NT2/D1 (cell line): ENCODE data around the gene DROSHA.

Experiments used
- DNase-seq: peaks from one replicate; pipeline ENCODE4 v3.0.0-alpha.2; 2011; ENCODE audit warnings: low read depth, low spot score
- H3K27me3 ChIP-seq: 2 replicates; pipeline ENCODE4 v1.6.0; 2011; ENCODE audit warnings: mild to moderate bottlenecking; ENCODE audit not compliant: insufficient read length, insufficient read depth
- H3K36me3 ChIP-seq: 2 replicates; pipeline ENCODE4 v1.6.1; 2011; ENCODE audit warnings: mild to moderate bottlenecking, low read length, mixed read lengths; ENCODE audit not compliant: insufficient read depth, insufficient read length
- H3K4me1 ChIP-seq: 2 replicates; pipeline ENCODE4 v1.5.1; 2011; ENCODE audit not compliant: insufficient read depth, insufficient read length
- H3K4me3 ChIP-seq: 2 replicates; pipeline ENCODE4 v1.5.1; 2011; ENCODE audit warnings: low read depth; ENCODE audit not compliant: insufficient read length
- H3K9ac ChIP-seq: 2 replicates; pipeline ENCODE4 v1.6.0; 2011; ENCODE audit warnings: low read depth; ENCODE audit not compliant: insufficient read length
- H3K9me3 ChIP-seq: 2 replicates; pipeline ENCODE4 v1.5.1; 2011; ENCODE audit warnings: mild to moderate bottlenecking, low read length; ENCODE audit not compliant: insufficient read depth
- SUZ12 ChIP-seq: IDR thresholded peaks from 2 replicates; pipeline ENCODE4 v1.6.1; 2011; ENCODE audit not compliant: insufficient read length, insufficient read depth; ENCODE audit errors: extremely low read depth
- YY1 ChIP-seq: IDR thresholded peaks from 2 replicates; pipeline ENCODE4 v1.6.1; 2011; ENCODE audit not compliant: insufficient read length, insufficient read depth
- ZNF274 ChIP-seq: IDR thresholded peaks from 2 replicates; pipeline ENCODE4 v1.6.1; 2011; ENCODE audit warnings: mild to moderate bottlenecking, low read depth, low read length

Gene DROSHA

DNA sequence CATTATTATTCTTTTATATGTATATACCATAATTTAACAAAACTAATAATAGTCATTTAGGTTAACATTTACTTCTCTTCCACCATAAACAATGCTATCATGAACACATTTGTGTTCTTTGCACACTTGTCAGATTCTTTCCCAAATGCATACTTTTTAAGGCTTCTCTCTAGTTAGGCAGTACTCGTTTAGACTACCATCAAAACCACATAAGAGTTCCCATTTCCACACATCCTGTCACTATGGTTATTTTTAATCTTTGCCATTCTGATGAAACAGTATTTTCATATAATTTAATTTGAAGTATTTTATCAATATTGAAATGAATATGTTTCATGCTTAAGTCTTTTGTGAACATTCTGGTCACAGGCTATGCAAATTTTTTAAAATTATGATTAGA is 15.1 kb downstream of the DROSHA start:
- no peak overlapping the region for H3K4me3 ChIP-seq
- no peak for DNase-seq
- no peaks in the 10 kb centered on the region for H3K4me1 ChIP-seq
- no peaks in the 10 kb centered on the region for H3K27me3 ChIP-seq
- no peaks in the 10 kb centered on the region for H3K9me3 ChIP-seq
- H3K36me3 ChIP-seq: peaks cover 56% of the 10 kb centered on the region
- TF ChIP-seq YY1 (no peak), ZNF274 (no peak), SUZ12 (no peak)
- H3K9ac ChIP-seq: no peak overlapping the region

DNA sequence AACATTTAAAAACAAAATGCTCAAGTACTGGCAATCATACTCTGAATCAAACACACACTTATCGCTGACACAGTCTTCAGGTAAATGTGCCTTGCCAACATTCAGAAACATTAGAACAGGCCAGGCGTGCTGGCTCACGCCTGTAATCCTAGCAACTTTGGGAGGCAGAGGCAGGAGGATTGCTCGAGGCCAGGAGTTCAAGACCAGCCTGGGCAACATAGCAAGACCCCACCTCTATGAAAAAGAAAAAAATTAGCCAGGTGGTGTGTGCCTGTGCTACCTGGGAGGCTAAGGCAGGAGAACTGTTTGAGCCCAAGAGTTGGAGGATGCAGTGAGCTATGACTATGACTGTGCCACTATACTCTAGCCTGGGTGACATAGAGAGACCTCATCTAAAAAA is 20.6 kb downstream of the DROSHA start:
- no peaks in the 10 kb centered on the region for H3K27me3 ChIP-seq
- TF ChIP-seq SUZ12 (no peak), YY1 (no peak)
- H3K36me3 ChIP-seq: peaks cover 80% of the 10 kb centered on the region
- DNase-seq: no peak
- H3K4me3 ChIP-seq: no peak overlapping the region
- H3K4me1 ChIP-seq: no peaks in the 10 kb centered on the region
- no peak overlapping the region for H3K9ac ChIP-seq
- no peaks in the 10 kb centered on the region for H3K9me3 ChIP-seq

DNA sequence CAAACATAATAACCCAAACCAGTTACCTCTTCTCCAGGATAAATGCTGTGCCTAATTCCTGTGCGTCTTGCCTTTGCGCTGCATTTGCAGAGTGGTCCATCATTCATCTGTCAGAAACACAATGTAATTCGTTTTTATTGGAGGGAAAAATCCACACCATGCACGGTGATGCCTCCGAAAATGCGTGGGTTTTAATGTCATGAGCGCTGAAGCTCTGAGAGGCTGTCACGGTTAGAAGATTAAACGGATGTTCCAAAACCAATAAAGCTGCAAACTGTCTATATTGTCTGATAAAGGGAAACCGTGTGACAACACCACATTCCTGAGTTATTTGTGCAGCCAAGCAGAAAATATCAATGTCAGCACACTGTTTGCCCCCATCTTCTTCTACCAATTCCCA is 27.4 kb downstream of the DROSHA start:
- Histone ChIP-seq H3K4me3 (no peak overlapping the region), H3K27me3 (no peaks in the 10 kb centered on the region), H3K4me1 (no peaks in the 10 kb centered on the region), H3K9me3 (no peaks in the 10 kb centered on the region), H3K9ac (no peak overlapping the region), H3K36me3 (peaks cover 75% of the 10 kb centered on the region)
- TF ChIP-seq SUZ12 (no peak), YY1 (no peak), ZNF274 (no peak)
- DNase-seq: no peak

DNA sequence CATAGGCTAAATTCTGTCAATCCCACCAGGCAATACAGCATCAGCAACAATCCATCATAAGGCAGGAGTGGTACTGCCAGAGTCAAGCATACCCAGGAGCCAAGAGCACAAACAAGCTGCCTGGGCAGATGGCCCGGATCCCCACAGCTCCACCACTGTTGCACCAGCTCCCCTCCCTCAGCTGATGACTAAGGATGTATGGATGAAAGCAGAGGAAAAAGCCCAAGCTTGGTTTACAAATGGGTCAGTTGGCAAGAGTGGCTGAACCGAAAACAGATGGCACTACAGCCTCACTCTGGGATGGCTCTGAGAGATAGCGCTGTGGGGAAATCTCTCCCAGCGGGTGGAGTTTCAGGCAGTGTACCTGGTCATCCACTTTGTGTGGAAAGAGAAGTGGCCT is 29.4 kb downstream of the DROSHA start:
- H3K9ac ChIP-seq: no peak overlapping the region
- no peaks in the 10 kb centered on the region for H3K9me3 ChIP-seq
- no peak for DNase-seq
- TF ChIP-seq YY1 (no peak), ZNF274 (no peak), SUZ12 (no peak)
- H3K27me3 ChIP-seq: no peaks in the 10 kb centered on the region
- H3K4me3 ChIP-seq: no peak overlapping the region
- H3K36me3 ChIP-seq: peaks cover 74% of the 10 kb centered on the region
- no peaks in the 10 kb centered on the region for H3K4me1 ChIP-seq

DNA sequence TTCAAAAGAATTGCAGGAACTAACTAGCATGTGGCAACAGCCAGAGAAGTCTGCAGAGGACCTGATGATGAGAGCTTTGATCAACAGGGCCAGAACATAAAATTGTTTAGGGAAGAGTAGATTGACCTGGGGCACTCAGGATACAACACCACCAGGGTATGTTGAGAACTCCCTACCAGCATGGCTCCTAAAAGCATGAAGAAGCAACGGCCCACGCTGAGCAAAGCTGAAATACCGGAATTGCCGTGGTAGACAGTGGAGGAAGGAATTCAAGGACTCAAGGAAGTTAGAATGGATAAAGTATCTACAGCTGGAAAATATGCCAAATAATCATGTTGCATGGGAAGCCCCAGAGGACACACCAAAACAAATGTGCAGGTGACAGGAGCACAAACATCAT is 31.6 kb downstream of the DROSHA start:
- TF ChIP-seq ZNF274: no peak
- no peak for TF ChIP-seq YY1
- no peak for TF ChIP-seq SUZ12
- H3K9me3 ChIP-seq: no peaks in the 10 kb centered on the region
- H3K4me1 ChIP-seq: no peaks in the 10 kb centered on the region
- H3K4me3 ChIP-seq: no peak overlapping the region
- H3K27me3 ChIP-seq: no peaks in the 10 kb centered on the region
- H3K36me3 ChIP-seq: peaks cover 90% of the 10 kb centered on the region
- DNase-seq: no peak
- H3K9ac ChIP-seq: no peak overlapping the region

DNA sequence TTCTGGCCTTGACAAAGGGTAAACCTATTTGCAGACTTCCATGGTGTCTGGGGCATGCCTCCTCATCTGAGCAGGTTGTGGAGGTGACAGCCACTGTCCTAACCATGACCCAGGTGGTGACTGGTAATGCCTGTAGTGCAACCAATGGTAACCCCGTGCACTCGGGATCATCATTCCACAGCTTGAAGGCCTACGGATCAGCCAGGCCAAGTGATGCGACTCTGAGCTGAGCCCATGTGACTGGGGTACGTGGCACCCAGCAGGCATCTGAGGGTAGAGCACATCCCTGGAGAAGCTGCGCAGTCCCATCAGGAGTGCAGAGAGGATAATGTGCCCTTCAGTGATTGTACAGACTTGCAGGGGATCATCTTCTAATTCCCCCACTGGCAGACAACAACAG is 35.0 kb downstream of the DROSHA start:
- H3K9ac ChIP-seq: no peak overlapping the region
- no peak for DNase-seq
- no peak for TF ChIP-seq ZNF274
- TF ChIP-seq YY1: no peak
- TF ChIP-seq SUZ12: no peak
- no peaks in the 10 kb centered on the region for H3K27me3 ChIP-seq
- no peak overlapping the region for H3K4me3 ChIP-seq
- peaks cover 89% of the 10 kb centered on the region for H3K36me3 ChIP-seq
- H3K4me1 ChIP-seq: no peaks in the 10 kb centered on the region
- no peaks in the 10 kb centered on the region for H3K9me3 ChIP-seq

DNA sequence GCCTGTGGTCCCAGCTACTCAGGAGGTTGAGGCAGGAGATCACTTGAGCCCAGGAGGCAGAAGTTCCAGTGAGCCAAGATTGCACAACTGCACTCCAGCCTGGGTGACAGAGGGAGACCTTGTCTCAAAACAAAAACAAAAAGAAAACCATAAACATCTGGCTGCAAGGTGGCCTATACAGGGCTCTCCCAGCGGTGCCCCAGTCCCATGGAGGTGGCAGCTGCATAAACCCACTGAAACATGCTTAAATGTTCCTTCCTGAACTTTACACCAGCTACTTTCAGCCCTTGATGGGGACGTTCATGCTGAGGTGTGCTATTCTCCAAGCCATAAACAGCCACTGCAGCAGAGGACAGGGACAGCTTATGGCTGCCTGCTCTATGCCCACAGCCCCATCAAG is 35.6 kb downstream of the DROSHA start:
- Histone ChIP-seq H3K36me3 (peaks cover 83% of the 10 kb centered on the region), H3K27me3 (no peaks in the 10 kb centered on the region), H3K4me1 (no peaks in the 10 kb centered on the region), H3K4me3 (no peak overlapping the region), H3K9me3 (no peaks in the 10 kb centered on the region), H3K9ac (no peak overlapping the region)
- TF ChIP-seq SUZ12 (no peak), YY1 (no peak), ZNF274 (no peak)
- no peak for DNase-seq

DNA sequence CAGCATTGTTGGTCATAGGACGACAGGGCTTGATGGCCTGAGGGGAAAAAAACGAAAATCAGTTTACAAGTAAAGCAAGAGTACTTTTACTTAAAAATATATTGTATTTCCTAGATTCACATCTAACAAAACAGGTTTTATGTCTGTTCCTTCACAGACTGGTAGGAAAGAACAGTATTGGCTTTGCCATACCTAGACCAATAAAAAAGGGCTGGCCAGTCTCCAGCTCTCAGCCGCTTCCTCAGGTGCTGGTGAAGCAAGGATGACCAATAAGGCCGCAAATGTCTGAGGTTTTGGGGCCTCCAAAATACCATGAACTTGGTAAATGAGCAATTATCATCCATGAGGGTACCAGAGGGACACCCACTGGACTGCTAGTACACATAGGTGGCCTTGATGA is 36.6 kb downstream of the DROSHA start:
- DNase-seq: no peak
- H3K27me3 ChIP-seq: no peaks in the 10 kb centered on the region
- H3K36me3 ChIP-seq: peaks cover 74% of the 10 kb centered on the region
- TF ChIP-seq SUZ12 (no peak), ZNF274 (no peak), YY1 (no peak)
- H3K9ac ChIP-seq: no peak overlapping the region
- no peaks in the 10 kb centered on the region for H3K4me1 ChIP-seq
- H3K4me3 ChIP-seq: no peak overlapping the region
- no peaks in the 10 kb centered on the region for H3K9me3 ChIP-seq
